Globus pallidus (tissue), 1 donor: ENCODE results near the gene PRDM15.

Experiments
- DNase-seq: peaks from one replicate; pipeline ENCODE4 v3.0.0-alpha.2; 2015; ENCODE audit warnings: low spot score

PRDM15 gene

GRCh38 chr21:41863439-41863740 is 15.8 kb downstream of the PRDM15 start:
- DNase-seq = no peak

GRCh38 chr21:41861987-41862386 is 17.2 kb downstream of the PRDM15 start:
- no peak for DNase-seq

- DNase-seq = no peak
Measured at GRCh38 chr21:41861255-41861654, 17.9 kb downstream of the PRDM15 start.

GRCh38 chr21:41859297-41859980 is 19.7 kb downstream of the PRDM15 start:
- no peak for DNase-seq

GRCh38 chr21:41858466-41859296 is 20.5 kb downstream of the PRDM15 start:
- DNase-seq = no peak

- no peak for DNase-seq
Measured at GRCh38 chr21:41857771-41858300, 21.3 kb downstream of the PRDM15 start.

- DNase-seq = no peak
Measured at GRCh38 chr21:41856572-41856971, 22.6 kb downstream of the PRDM15 start.

GRCh38 chr21:41854426-41854995 is 24.6 kb downstream of the PRDM15 start:
- no peak for DNase-seq

- no peak for DNase-seq
Measured at GRCh38 chr21:41852929-41853320, 26.2 kb downstream of the PRDM15 start.

- DNase-seq = no peak
Measured at GRCh38 chr21:41852151-41852928, 26.8 kb downstream of the PRDM15 start.

- no peak for DNase-seq
Measured at GRCh38 chr21:41851090-41851790, 27.9 kb downstream of the PRDM15 start.

- DNase-seq = no peak
Measured at GRCh38 chr21:41850085-41850484, 29.1 kb downstream of the PRDM15 start.

- no peak for DNase-seq
Measured at GRCh38 chr21:41848958-41849580, 30.1 kb downstream of the PRDM15 start.

GRCh38 chr21:41848533-41848932 is 30.6 kb downstream of the PRDM15 start:
- DNase-seq = no peak

GRCh38 chr21:41847066-41847804 is 31.9 kb downstream of the PRDM15 start:
- DNase-seq = no peak

GRCh38 chr21:41846536-41846935 is 32.6 kb downstream of the PRDM15 start:
- no peak for DNase-seq

GRCh38 chr21:41846033-41846317 is 33.2 kb downstream of the PRDM15 start:
- no peak for DNase-seq

GRCh38 chr21:41845310-41846032 is 33.7 kb downstream of the PRDM15 start:
- DNase-seq = no peak

GRCh38 chr21:41843584-41843983 is 35.6 kb downstream of the PRDM15 start:
- no peak for DNase-seq

GRCh38 chr21:41840880-41841279 is 38.3 kb downstream of the PRDM15 start:
- DNase-seq = no peak
